HepG2 (cell line): Measurements from ENCODE around the gene TH. TPM values are rescaled to one million over a fixed set of nuclear protein-coding genes. Genes with fewer than 3 reads are reported as not detected.

Source experiments
- ARID5B ChIP-seq: IDR thresholded peaks from 2 replicates; pipeline ENCODE4 v1.4.0; 2020; ENCODE audit warnings: mild to moderate bottlenecking, missing genetic modification reagents
- DBP ChIP-seq: sonication (generic); formaldehyde crosslinking; IDR thresholded peaks from 2 replicates; pipeline ENCODE4 v1.4.0; 2020; ENCODE audit warnings: missing genetic modification reagents; ENCODE audit errors: not compliant biosample characterization
- EEA1 ChIP-seq: sonication (generic); formaldehyde crosslinking; IDR thresholded peaks from 2 replicates; pipeline ENCODE4 v1.5.1; 2020; ENCODE audit warnings: mild to moderate bottlenecking, missing genetic modification reagents, borderline replicate concordance
- GATAD2A ChIP-seq: IDR thresholded peaks from 2 replicates; pipeline ENCODE4 v1.6.1; 2016
- HNF1A ChIP-seq, 2 experiments: sonication (generic) in 1 of 2; formaldehyde crosslinking in 1 of 2; IDR thresholded peaks; 2 replicates each; pipeline versions ENCODE4 v1.4.0 to v1.6.1; 2016 to 2020; ENCODE audit warnings: borderline replicate concordance in 1 of 2, low read depth in 1 of 2, mild to moderate bottlenecking in 1 of 2, missing genetic modification reagents in 1 of 2
- HOXA3 ChIP-seq: sonication (generic); formaldehyde crosslinking; IDR thresholded peaks from 2 replicates; pipeline ENCODE4 v1.5.0; 2020; ENCODE audit warnings: missing genetic modification reagents
- MAX ChIP-seq: IDR thresholded peaks from 2 replicates; pipeline ENCODE4 v1.6.1; 2012; ENCODE audit warnings: inconsistent platforms
- PHF8 ChIP-seq: sonication (generic); formaldehyde crosslinking; IDR thresholded peaks from 2 replicates; pipeline ENCODE4 v1.5.0; 2020; ENCODE audit warnings: missing genetic modification reagents
- PPARG ChIP-seq: conservative IDR thresholded peaks from 2 replicates; pipeline ENCODE4 v1.6.1; 2016; ENCODE audit warnings: missing biosample characterization, missing genetic modification reagents
- SOX5 ChIP-seq: IDR thresholded peaks from 2 replicates; pipeline ENCODE4 v1.6.1; 2016; ENCODE audit warnings: borderline replicate concordance
- TBL1XR1 ChIP-seq: fragments of 150-350 bp; IDR thresholded peaks from 2 replicates; pipeline ENCODE4 v1.6.1; 2014; ENCODE audit warnings: borderline replicate concordance, low read length; ENCODE audit not compliant: partially characterized antibody
- TCF7 ChIP-seq: sonication (generic); IDR thresholded peaks from 2 replicates; pipeline ENCODE4 v1.6.1; 2016; ENCODE audit warnings: antibody characterized with exemption, low read depth
- TEAD3 ChIP-seq: optimal IDR thresholded peaks from 2 replicates; pipeline ENCODE3; 2016; ENCODE audit warnings: borderline replicate concordance
- TOPORS ChIP-seq: sonication (generic); formaldehyde crosslinking; IDR thresholded peaks from 2 replicates; pipeline ENCODE4 v1.8.0; 2023; ENCODE audit warnings: mild to moderate bottlenecking, missing genetic modification reagents
- ZFP1 ChIP-seq: IDR thresholded peaks from 2 replicates; pipeline ENCODE4 v1.6.1; 2016
- ZNF275 ChIP-seq: sonication (generic); formaldehyde crosslinking; IDR thresholded peaks from 2 replicates; pipeline ENCODE4 v1.8.0; 2022; ENCODE audit warnings: missing genetic modification reagents, mild to moderate bottlenecking, inconsistent platforms, borderline replicate concordance
- ZNF446 ChIP-seq: sonication (generic); formaldehyde crosslinking; IDR thresholded peaks from 2 replicates; pipeline ENCODE4 v1.5.0; 2020; ENCODE audit warnings: mild to moderate bottlenecking, missing genetic modification reagents
- ZNF576 ChIP-seq: sonication (generic); formaldehyde crosslinking; IDR thresholded peaks from 2 replicates; pipeline ENCODE4 v1.4.0; 2020; ENCODE audit warnings: mild to moderate bottlenecking, missing genetic modification reagents
- ZNF607 ChIP-seq: sonication (generic); formaldehyde crosslinking; IDR thresholded peaks from 2 replicates; pipeline ENCODE4 v1.5.1; 2020; ENCODE audit warnings: missing genetic modification reagents, mild to moderate bottlenecking, borderline replicate concordance
- polyA plus RNA-seq, 8 experiments: library from polyadenylated mRNA; depleted of rRNA in 3 of 8; stranded (reverse) in 7 of 8; unstranded in 1 of 8; fragments of >200 nt; fragmentation: Illumina TruSeq in 4 of 8; extraction: Trizol in 4 of 8; gene quantifications; 2 replicates each; pipeline versions ENCODE4 v1.2.1 to v1.2.3, GENCODE V29; 2011 to 2016; ENCODE audit warnings: low read depth in 4 of 8, missing spikeins in 1 of 8, mixed read lengths in 1 of 8; ENCODE audit not compliant: insufficient read depth in 1 of 8
- total RNA-seq, 5 experiments: library from RNA; depleted of rRNA; stranded (reverse); fragments of >200 nt; fragmentation: Illumina TruSeq; extraction: Trizol; gene quantifications; 2 replicates each; pipeline ENCODE4 v1.2.3, GENCODE V29; 2016; ENCODE audit warnings: low read depth in 1 of 5

The TH gene
- total and polyA plus RNA-seq, 2 of the 13 experiments (the other 11 are each of a cell fraction or from before 2014, with no cell fraction given) = 0.36 TPM; not detected in 1

GRCh38 chr11:2131371-2132236, 40.0 kb downstream of the TH start (continued):
- no peak for TF ChIP-seq PPARG (CRISPR knock-in tag)
- TF ChIP-seq TOPORS (CRISPR knock-in tag) = no peak
- no peak for TF ChIP-seq DBP (CRISPR knock-in tag)
- peak; percentile 67; the same call in 1 of the 2 replicates for TF ChIP-seq ZNF607 (CRISPR knock-in tag)
- TF ChIP-seq ZNF275 (CRISPR knock-in tag) = peak; percentile 76; the same call in 1 of the 2 replicates
- no peak for TF ChIP-seq EEA1 (CRISPR knock-in tag)
- no peak for TF ChIP-seq ZNF576 (CRISPR knock-in tag)
- TF ChIP-seq SOX5 (CRISPR knock-in tag) = no peak
- no peak for TF ChIP-seq HNF1A (IDR thresholded peaks at IDR 0.05; ENCODE audit: low read depth)
- TF ChIP-seq HNF1A (CRISPR knock-in tag; IDR thresholded peaks at IDR 0.05; ENCODE audit: borderline replicate concordance) = no peak
- TF ChIP-seq PHF8 = no peak
- no peak for TF ChIP-seq ZNF446
- TF ChIP-seq TCF7 = no peak
- no peak for TF ChIP-seq TEAD3 (CRISPR knock-in tag)
- TF ChIP-seq ARID5B = no peak
- TF ChIP-seq HOXA3 = no peak
- TF ChIP-seq ZFP1 (CRISPR knock-in tag) = no peak
- no peak for TF ChIP-seq MAX
- TF ChIP-seq TBL1XR1 = no peak
- TF ChIP-seq GATAD2A (CRISPR knock-in tag) = no peak
